GM18909 (cell line): Measurements from ENCODE around the gene PLEKHA6.
"Not testable (repeated sequence)": the region's sequence is repeated elsewhere in the genome, so short reads cannot be mapped to it uniquely, and the experiment has no call there.

Experiments
- ATAC-seq: cut with Tn5 transposase; IDR thresholded peaks from one replicate; pipeline ENCODE4 v1.9.1; 2021; ENCODE audit warnings: mild to moderate bottlenecking; ENCODE audit not compliant: unreplicated experiment, poor library complexity

The PLEKHA6 gene

GRCh38 chr1:204318324-204318723 lies 41.4 kb downstream of the PLEKHA6 start:
- no peak for ATAC-seq

- ATAC-seq: no peak
Measured at GRCh38 chr1:204317170-204317569, 42.6 kb downstream of the PLEKHA6 start.

GRCh38 chr1:204316164-204316563 lies 43.6 kb downstream of the PLEKHA6 start:
- no peak for ATAC-seq

GRCh38 chr1:204314893-204315658 lies 44.7 kb downstream of the PLEKHA6 start:
- no peak for ATAC-seq

- no peak for ATAC-seq
Measured at GRCh38 chr1:204314171-204314892, 45.4 kb downstream of the PLEKHA6 start.

GRCh38 chr1:204313675-204314074 lies 46.1 kb downstream of the PLEKHA6 start:
- no peak for ATAC-seq

- ATAC-seq: not testable (repeated sequence)
Measured at GRCh38 chr1:204310970-204311369, 48.8 kb downstream of the PLEKHA6 start.

GRCh38 chr1:204308023-204308628 lies 51.6 kb downstream of the PLEKHA6 start:
- ATAC-seq: no peak

GRCh38 chr1:204307334-204307883 lies 52.3 kb downstream of the PLEKHA6 start:
- ATAC-seq: no peak

GRCh38 chr1:204306076-204306475 lies 53.7 kb downstream of the PLEKHA6 start:
- no peak for ATAC-seq

- no peak for ATAC-seq
Measured at GRCh38 chr1:204304067-204304466, 55.7 kb downstream of the PLEKHA6 start.

- ATAC-seq: no peak
Measured at GRCh38 chr1:204302769-204303168, 57.0 kb downstream of the PLEKHA6 start.

- no peak for ATAC-seq
Measured at GRCh38 chr1:204301171-204301957, 58.4 kb downstream of the PLEKHA6 start.

- no peak for ATAC-seq
Measured at GRCh38 chr1:204299814-204300365, 59.8 kb downstream of the PLEKHA6 start.

- ATAC-seq: no peak
Measured at GRCh38 chr1:204296431-204296988, 63.2 kb downstream of the PLEKHA6 start.

- no peak for ATAC-seq
Measured at GRCh38 chr1:204295671-204296070, 64.1 kb downstream of the PLEKHA6 start.

- ATAC-seq: no peak
Measured at GRCh38 chr1:204294357-204294756, 65.4 kb downstream of the PLEKHA6 start.

- no peak for ATAC-seq
Measured at GRCh38 chr1:204293605-204294337, 66.0 kb downstream of the PLEKHA6 start.

GRCh38 chr1:204292740-204293139 lies 67.0 kb downstream of the PLEKHA6 start:
- no peak for ATAC-seq
